Transverse colon (tissue), 4 donors: ENCODE results near the gene PIK3AP1. TPM values are rescaled to one million over a fixed set of nuclear protein-coding genes. Genes with fewer than 3 reads are reported as not detected.
"Not testable (repeated sequence)": the region's sequence is repeated elsewhere in the genome, so short reads cannot be mapped to it uniquely, and the experiment has no call there.

Source experiments
- DNase-seq: peaks from one replicate; pipeline ENCODE4 v3.0.0-alpha.2; 2019
- H3K27ac ChIP-seq, 4 donors: fragments of 200-600 bp; sonication (generic); 2 replicates each; pipeline ENCODE4 v1.5.1; 2016 to 2018; ENCODE audit warnings: inconsistent platforms in 4 of 4
- H3K27me3 ChIP-seq: fragments of 200-600 bp; sonication (generic); 2 replicates; pipeline ENCODE4 v1.5.1; 2017; ENCODE audit warnings: inconsistent platforms
- H3K36me3 ChIP-seq, 4 donors: fragments of 200-600 bp; sonication (generic); 2 replicates each; pipeline ENCODE4 v1.5.1; 2017 to 2019; ENCODE audit warnings: inconsistent platforms in 4 of 4
- H3K4me1 ChIP-seq, 4 donors: fragments of 200-600 bp; sonication (generic); 2 replicates each; pipeline ENCODE4 v1.5.1; 2017 to 2020; ENCODE audit warnings: inconsistent platforms in 4 of 4
- H3K4me3 ChIP-seq, 4 donors: fragments of 200-600 bp; sonication (generic); 1 replicate in 1 of 4; 2 replicates in 3 of 4; pipeline versions ENCODE4 v1.5.1 to v1.6.1; 2017 to 2019; ENCODE audit warnings: inconsistent platforms in 4 of 4
- H3K9me3 ChIP-seq, 2 donors: fragments of 200-600 bp; sonication (generic); 2 replicates each; pipeline ENCODE4 v1.5.1; 2017 to 2019; ENCODE audit warnings: inconsistent platforms in 2 of 2
- EP300 ChIP-seq: sonication (generic); formaldehyde crosslinking; IDR thresholded peaks from one replicate; pipeline ENCODE4 v1.6.1; 2017; ENCODE audit warnings: antibody characterized with exemption, low read depth
- POLR2A ChIP-seq: fragments of 450-650 bp; IDR thresholded peaks from one replicate; pipeline ENCODE4 v1.6.1; 2016; ENCODE audit warnings: antibody characterized with exemption, mild to moderate bottlenecking, moderate library complexity
- POLR2AphosphoS5 ChIP-seq, 3 donors: sonication (generic); formaldehyde crosslinking; IDR thresholded peaks; one replicate each; pipeline ENCODE4 v1.6.1; 2016; ENCODE audit warnings: antibody characterized with exemption in 3 of 3
- WGBS, 2 donors: methylation state at CpG; one replicate each; pipeline ENCODE4 v1.1.5; 2018; ENCODE audit warnings: low coverage in 1 of 2; 5-methylcytosine and 5-hydroxymethylcytosine counted together
- in situ Hi-C, 4 donors: fragments of 200-750 bp; cut with MboI; loops; one replicate each; pipeline versions ENCODE4 v1.15.0 to v1.15.1; 2017; ENCODE audit warnings: low sequenced_read_pairs in 3 of 4, low pct_ligation_motif_present in 1 of 4, low pct_unique_long_range_greater_than_20kb in 1 of 4
- intact Hi-C: fragments of 100-400 bp; cut with DNase I; formaldehyde crosslinking; loops from one replicate; pipeline ENCODE4 v1.15.1; 2023; ENCODE audit warnings: low total_unique reads
- total RNA-seq, 4 donors: library from RNA; depleted of rRNA; stranded (reverse); fragments of >200 nt; gene quantifications; one replicate each; pipeline ENCODE4 v1.1.0, GENCODE V29; 2016
- TF ChIP-seq, protein P1 (sequence below), 5 experiments: fragments of 200-600 bp in 3 of 5; fragments of 450-650 bp in 2 of 5; sonication (generic) in 3 of 5; IDR thresholded peaks; 1 replicate in 2 of 5; 2 replicates in 3 of 5; pipeline ENCODE4 v1.5.1; 2016 to 2017; ENCODE audit warnings: antibody characterized with exemption in 5 of 5, inconsistent platforms in 3 of 5, mild to moderate bottlenecking in 2 of 5, moderate library complexity in 1 of 5

The PIK3AP1 gene
- total RNA-seq, 4 donors from 2014 or later: 6.4 to 42.6 (median 16.3) TPM

DNA sequence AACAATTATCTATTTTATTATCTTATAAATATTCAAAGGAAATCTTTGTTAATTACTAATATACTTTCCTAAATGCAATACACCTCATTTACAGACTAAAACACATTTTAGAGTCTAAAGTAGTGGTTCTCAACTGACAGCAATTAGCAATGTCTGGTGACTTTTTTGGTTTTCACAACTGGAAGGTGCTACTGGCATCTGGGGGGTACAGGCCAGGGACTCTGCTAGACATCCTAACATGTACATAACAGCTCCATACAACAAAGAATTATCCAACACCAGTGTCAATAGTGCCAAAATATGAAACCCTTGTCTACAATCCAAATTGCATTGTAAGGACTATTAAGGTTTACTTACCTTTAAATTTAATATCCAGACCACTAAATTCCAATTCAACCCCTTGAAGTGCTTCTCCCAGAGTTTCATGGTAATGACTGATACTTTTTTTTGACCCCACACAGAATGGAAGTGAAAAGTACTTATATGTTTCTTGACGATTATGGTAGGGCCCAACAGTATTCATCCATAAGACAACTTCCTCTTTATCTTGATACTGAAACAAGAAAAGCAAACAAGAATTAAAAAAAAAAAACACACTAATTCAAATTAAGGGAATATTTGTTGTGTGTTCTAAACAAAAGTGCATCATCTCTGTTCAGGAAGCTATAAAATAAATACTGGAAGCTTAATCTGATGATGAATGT, 143.9 kb downstream of the PIK3AP1 start:
- H3K27ac ChIP-seq: peak overlapping the region in 3 of 4 donors; percentile 44 to 65 (median 64)
- no peaks in the 10 kb centered on the region for H3K9me3 ChIP-seq
- in situ Hi-C loops: no loop called here
- intact Hi-C loops: no loop called here
- no peak for DNase-seq
- TF ChIP-seq POLR2AphosphoS5 (IDR thresholded peaks at IDR 0.05) (no peak), EP300 (no peak), POLR2A (no peak)
- TF ChIP-seq, protein P1, sequence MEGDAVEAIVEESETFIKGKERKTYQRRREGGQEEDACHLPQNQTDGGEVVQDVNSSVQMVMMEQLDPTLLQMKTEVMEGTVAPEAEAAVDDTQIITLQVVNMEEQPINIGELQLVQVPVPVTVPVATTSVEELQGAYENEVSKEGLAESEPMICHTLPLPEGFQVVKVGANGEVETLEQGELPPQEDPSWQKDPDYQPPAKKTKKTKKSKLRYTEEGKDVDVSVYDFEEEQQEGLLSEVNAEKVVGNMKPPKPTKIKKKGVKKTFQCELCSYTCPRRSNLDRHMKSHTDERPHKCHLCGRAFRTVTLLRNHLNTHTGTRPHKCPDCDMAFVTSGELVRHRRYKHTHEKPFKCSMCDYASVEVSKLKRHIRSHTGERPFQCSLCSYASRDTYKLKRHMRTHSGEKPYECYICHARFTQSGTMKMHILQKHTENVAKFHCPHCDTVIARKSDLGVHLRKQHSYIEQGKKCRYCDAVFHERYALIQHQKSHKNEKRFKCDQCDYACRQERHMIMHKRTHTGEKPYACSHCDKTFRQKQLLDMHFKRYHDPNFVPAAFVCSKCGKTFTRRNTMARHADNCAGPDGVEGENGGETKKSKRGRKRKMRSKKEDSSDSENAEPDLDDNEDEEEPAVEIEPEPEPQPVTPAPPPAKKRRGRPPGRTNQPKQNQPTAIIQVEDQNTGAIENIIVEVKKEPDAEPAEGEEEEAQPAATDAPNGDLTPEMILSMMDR (IDR thresholded peaks at IDR 0.05): no peak
- no peaks in the 10 kb centered on the region for H3K27me3 ChIP-seq
- H3K4me1 ChIP-seq: peaks cover 20 to 70% (median 48%) of the 10 kb centered on the region in 4 donors
- 32 to 33% methylated on average over 1 of the region's 1 CpG for WGBS, 2 donors
- peaks cover 0 to 6% (median 2%) of the 10 kb centered on the region in 4 donors for H3K36me3 ChIP-seq
- no peak overlapping the region for H3K4me3 ChIP-seq

DNA sequence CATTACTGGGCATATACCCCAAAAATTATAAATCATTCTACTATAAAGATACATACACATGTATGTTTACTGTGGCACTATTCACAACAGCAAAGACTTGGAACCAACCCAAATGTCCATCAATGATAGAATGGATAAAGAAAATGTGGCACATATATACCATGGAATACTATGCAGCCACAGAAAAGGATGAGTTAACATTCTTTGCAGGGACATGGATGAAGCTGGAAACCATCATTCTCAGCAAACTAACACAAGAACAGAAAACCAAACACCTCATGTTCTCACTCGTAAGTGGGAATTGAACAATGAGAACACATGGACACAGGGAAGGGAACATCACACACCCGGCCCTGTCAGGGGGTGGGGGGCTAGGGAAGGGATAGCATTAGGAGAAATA, 145.8 kb downstream of the PIK3AP1 start:
- H3K9me3 ChIP-seq, H3K4me3 ChIP-seq, in situ Hi-C loops, H3K36me3 ChIP-seq, DNase-seq, H3K27ac ChIP-seq, intact Hi-C loops, H3K27me3 ChIP-seq: not testable (repeated sequence)
- WGBS, 2 donors: 80 to 95% methylated on average over 1 to 2 of the region's 2 CpGs
- H3K4me1 ChIP-seq: peaks cover 17 to 67% (median 34%) of the 10 kb centered on the region in 4 donors

DNA sequence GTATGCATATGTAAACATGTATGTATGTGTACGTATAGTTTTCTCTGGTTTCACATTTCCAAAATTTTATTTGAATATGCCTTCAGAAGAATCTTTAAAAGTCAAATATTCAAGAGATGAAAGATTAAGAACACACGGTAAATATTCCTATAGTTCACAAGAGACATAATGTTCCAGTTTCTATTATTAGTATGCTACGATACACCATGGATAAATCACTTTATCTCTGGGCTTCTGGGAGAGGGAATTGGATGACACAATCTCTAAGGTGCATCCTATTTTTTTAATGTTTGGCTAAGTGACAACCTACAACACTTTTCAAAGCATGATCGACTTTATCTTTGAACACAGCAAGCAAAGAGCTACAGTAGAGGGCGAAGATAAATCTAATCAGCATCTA, 147.3 kb downstream of the PIK3AP1 start:
- Histone ChIP-seq H3K36me3 (peaks cover 0 to 6% (median 2%) of the 10 kb centered on the region in 4 donors), H3K27me3 (no peaks in the 10 kb centered on the region), H3K4me1 (peaks cover 10 to 67% (median 31%) of the 10 kb centered on the region in 4 donors), H3K9me3 (no peaks in the 10 kb centered on the region), H3K4me3 (no peak overlapping the region), H3K27ac (no peak overlapping the region)
- in situ Hi-C loops: no loop called here
- intact Hi-C loops: no loop called here
- DNase-seq: no peak
- 88 to 90% methylated on average over 5 of the region's 5 CpGs for WGBS, 2 donors
- TF ChIP-seq POLR2AphosphoS5 (IDR thresholded peaks at IDR 0.05) (no peak), POLR2A (no peak), EP300 (no peak)
- TF ChIP-seq, protein P1 (IDR thresholded peaks at IDR 0.05): no peak

DNA sequence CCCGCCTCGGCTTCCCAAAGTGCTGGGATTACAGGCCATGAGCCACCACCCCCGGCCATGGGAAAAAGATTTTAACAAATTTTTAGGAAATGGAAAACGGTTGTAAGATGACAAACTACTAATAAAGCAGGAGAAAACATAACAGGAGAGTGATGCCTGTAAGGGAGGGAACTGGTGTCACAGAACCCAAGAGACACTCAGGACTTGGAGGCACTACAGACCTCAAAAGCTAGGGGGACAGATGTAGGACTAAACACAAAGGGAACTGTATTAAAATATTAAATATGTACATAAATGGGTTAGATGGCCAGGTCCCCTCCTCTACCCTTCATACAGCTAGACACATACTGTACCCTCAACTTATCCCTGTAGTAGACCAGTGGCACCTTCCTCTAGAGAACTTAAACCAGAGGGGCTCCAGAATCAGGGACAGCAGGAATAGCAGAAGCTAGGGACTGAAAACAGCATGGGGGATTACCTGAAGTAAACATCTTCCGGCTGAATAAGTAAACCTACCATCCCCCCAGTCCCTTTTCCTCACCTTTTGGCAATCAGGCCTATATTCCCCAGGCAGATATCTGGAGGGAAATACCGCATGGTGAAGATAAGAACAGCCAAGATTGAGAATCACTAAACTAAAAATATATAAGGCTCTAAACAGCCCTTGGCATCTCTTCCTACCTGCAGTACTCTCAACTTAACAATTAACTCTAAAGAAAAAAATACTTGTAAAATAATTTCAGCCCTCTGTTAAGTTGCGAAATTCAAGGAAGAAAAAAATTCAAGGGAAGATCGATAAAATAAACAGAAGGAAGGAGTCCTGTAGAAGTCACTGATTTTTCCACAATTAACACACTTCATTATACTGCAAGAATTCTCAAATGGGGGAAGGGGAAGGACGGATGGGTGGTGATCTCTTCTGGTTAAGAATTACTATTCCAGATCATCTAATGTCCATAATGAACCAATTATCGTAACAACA, 149.0 kb downstream of the PIK3AP1 start:
- 82 to 87% methylated on average over 10 of the region's 10 CpGs for WGBS, 2 donors
- Histone ChIP-seq H3K4me1 (peaks cover 4 to 60% (median 19%) of the 10 kb centered on the region in 4 donors), H3K27ac (no peak overlapping the region)

More for the DNA sequence above, 149.0 kb downstream of the PIK3AP1 start:
- in situ Hi-C loops (no loop called here), intact Hi-C loops (no loop called here)
- no peaks in the 10 kb centered on the region for H3K9me3 ChIP-seq
- H3K4me3 ChIP-seq: no peak overlapping the region
- H3K27me3 ChIP-seq: no peaks in the 10 kb centered on the region
- no peak for TF ChIP-seq POLR2A
- no peak for TF ChIP-seq EP300
- TF ChIP-seq, protein P1 (IDR thresholded peaks at IDR 0.05): no peak
- no peak for TF ChIP-seq POLR2AphosphoS5 (IDR thresholded peaks at IDR 0.05)
- H3K36me3 ChIP-seq: peaks cover 0 to 6% (median 2%) of the 10 kb centered on the region in 4 donors
- no peak for DNase-seq
